Panc1 (cell line): ENCODE results near the gene RASGRF2.
"Not testable (repeated sequence)": the region's sequence is repeated elsewhere in the genome, so short reads cannot be mapped to it uniquely, and the experiment has no call there.

Source experiments
- POLR2AphosphoS5 ChIP-seq: IDR thresholded peaks from 2 replicates; pipeline ENCODE4 v1.6.1; 2012; ENCODE audit warnings: mild to moderate bottlenecking, low read depth, low read length, moderate library complexity
- SIN3A ChIP-seq: IDR thresholded peaks from 2 replicates; pipeline ENCODE4 v1.6.1; 2012; ENCODE audit warnings: low read depth, mild to moderate bottlenecking, low read length, moderate library complexity, borderline replicate concordance; ENCODE audit not compliant: insufficient read depth
- TF ChIP-seq, protein P1 (sequence below): fragments of 450-650 bp; IDR thresholded peaks from 2 replicates; pipeline ENCODE4 v1.5.1; 2017; ENCODE audit warnings: mild to moderate bottlenecking

DNA sequence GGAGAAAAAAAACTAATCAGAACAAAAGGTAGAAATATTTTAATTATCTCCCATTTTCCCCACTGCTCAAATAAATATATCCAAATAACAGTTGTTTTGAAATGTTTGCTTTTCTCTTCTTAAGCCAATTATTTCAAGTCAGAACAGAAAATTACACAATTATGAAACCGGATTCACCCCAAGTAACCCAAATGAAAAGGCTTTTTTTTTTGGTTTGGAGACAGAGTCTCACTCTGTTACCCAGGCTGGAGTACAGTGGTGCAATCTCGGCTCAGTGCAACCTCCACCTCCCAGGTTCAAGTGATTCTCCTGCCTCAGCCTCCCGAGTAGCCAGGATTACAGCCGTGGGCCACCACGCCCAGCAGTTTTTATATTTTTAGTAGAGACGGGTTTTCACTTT lies 164.5 kb downstream of the RASGRF2 start:
- TF ChIP-seq, protein P1, sequence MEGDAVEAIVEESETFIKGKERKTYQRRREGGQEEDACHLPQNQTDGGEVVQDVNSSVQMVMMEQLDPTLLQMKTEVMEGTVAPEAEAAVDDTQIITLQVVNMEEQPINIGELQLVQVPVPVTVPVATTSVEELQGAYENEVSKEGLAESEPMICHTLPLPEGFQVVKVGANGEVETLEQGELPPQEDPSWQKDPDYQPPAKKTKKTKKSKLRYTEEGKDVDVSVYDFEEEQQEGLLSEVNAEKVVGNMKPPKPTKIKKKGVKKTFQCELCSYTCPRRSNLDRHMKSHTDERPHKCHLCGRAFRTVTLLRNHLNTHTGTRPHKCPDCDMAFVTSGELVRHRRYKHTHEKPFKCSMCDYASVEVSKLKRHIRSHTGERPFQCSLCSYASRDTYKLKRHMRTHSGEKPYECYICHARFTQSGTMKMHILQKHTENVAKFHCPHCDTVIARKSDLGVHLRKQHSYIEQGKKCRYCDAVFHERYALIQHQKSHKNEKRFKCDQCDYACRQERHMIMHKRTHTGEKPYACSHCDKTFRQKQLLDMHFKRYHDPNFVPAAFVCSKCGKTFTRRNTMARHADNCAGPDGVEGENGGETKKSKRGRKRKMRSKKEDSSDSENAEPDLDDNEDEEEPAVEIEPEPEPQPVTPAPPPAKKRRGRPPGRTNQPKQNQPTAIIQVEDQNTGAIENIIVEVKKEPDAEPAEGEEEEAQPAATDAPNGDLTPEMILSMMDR, result not testable (repeated sequence)
- not testable (repeated sequence) for TF ChIP-seq POLR2AphosphoS5, SIN3A
